Activated CD8-positive, alpha-beta memory T cell treated with anti-CD3 and anti-CD28 coated beads for 36 hours (primary cell): ENCODE measurements around the gene OR8D1. TPM values are rescaled to one million over a fixed set of nuclear protein-coding genes. Genes with fewer than 3 reads are reported as not detected.

ENCODE experiments used
- CTCF ChIA-PET: fragments of 350-600 bp; sonication (Branson Sonifier 250); formaldehyde crosslinking; loops from one replicate; lab custom pipeline; 2021; ENCODE audit warnings: antibody characterized with exemption; lab: Charles Lee
- POLR2A ChIA-PET: fragments of 350-600 bp; sonication (Branson Sonifier 250); formaldehyde crosslinking; loops from one replicate; lab custom pipeline; 2021; ENCODE audit warnings: antibody characterized with exemption; lab: Charles Lee
- total RNA-seq, 2 experiments: library from RNA; stranded (reverse); gene quantifications; one replicate each; pipeline ENCODE4 v1.2.3, GENCODE V29; 2021

Gene OR8D1
- total RNA-seq: not detected

DNA sequence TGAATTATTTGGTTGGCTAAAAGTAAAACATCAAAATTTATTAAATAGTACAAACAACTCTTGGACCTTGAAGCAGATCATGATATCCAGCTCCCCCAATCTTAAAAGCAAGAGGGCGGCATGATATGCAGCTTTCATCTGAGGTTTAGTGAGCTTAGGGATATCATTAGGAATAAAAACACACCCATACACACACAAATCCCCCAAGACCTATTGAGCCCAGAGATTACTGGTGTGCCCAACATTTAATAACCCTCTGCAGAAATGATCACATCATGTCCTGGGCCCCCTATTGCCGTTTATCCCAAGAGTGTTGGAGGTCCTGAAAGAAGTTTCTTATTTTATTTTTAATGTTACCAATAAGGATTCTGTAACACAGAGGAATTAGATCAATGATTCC lies at the start of gene OR8D1:
TSS of gene OR8D1 (minus strand) at position 101 of the 400 bp plus-strand sequence. CDS start 3,183 bp downstream, outside the sequence.
- ChIA-PET POLR2A (no interaction called here), CTCF (no interaction called here)

- ChIA-PET POLR2A (no interaction called here), CTCF (no interaction called here)
Observed at GRCh38 chr11:124359566-124359965, 45.8 kb upstream of the OR8D1 start.

- ChIA-PET CTCF (no interaction called here), POLR2A (no interaction called here)
Observed at GRCh38 chr11:124346311-124346955, 32.7 kb upstream of the OR8D1 start.

DNA sequence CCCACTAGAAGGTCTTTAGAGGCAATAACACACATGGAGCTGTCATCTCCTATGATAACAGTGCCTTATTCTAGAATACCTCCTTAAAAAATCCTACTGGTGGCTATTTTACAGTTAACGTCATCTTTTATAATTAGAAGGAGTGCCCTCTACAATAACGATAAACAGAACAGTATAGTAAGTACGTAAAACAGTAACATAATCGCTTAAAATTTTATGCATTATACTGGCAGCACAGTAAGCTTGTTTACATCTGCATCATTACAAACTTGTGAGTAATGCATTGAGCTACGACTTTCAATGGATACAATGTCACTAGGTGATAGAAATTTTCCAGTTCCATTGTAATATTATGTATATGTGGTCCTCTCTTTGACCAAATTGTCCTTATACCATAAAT lies 30.6 kb upstream of the OR8D1 start:
- POLR2A ChIA-PET: no interaction called here
- CTCF ChIA-PET: interaction anchor here (0.6 kb wide), 1 partner anchor 28 kb away, joined by 5 read pairs; no protein-coding TSS in a partner anchor

DNA sequence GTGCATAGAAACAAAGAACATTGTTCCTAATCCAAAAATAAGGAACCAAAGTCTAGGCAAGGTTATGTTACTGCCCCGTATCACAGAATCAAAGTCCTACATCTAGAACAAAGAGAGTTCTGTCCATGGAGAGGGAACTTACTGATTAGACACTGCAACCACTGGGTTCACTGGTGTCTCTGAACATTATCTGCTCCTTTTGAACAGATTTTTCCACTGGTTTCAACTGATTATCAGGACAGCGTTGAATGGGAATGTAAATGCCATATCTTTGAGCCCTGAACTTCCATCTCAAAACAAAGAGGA lies 26.3 kb upstream of the OR8D1 start:
- POLR2A ChIA-PET: no interaction called here

GRCh38 chr11:124339396-124340141 lies 25.8 kb upstream of the OR8D1 start:
- ChIA-PET CTCF (no interaction called here), POLR2A (no interaction called here)

More for the DNA sequence above, 26.3 kb upstream of the OR8D1 start:
- CTCF ChIA-PET: no interaction called here

DNA sequence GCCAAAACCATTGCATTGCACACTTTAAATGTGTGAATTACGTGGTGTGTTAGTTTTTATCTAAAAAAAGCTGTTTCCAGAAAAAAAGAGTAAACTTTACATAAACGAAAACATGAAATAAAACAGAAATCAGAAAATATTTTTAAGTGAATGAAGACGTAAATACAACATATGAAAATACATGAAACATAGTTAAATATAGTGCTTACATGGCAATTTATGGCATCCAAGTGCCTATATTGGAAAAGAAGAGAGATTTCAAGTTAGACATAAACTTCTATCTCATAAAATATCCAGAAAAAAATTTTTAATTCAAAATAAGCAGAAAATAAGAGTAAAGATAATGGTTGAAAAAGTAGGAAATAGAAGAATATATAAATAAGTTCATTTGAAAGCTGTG lies 18.1 kb upstream of the OR8D1 start:
- CTCF ChIA-PET: no interaction called here
- POLR2A ChIA-PET: no interaction called here

GRCh38 chr11:124329787-124330478 lies 16.2 kb upstream of the OR8D1 start:
- POLR2A ChIA-PET: no interaction called here
- CTCF ChIA-PET: no interaction called here

- ChIA-PET CTCF (no interaction called here), POLR2A (no interaction called here)
Observed at GRCh38 chr11:124327775-124328174, 14.0 kb upstream of the OR8D1 start.

DNA sequence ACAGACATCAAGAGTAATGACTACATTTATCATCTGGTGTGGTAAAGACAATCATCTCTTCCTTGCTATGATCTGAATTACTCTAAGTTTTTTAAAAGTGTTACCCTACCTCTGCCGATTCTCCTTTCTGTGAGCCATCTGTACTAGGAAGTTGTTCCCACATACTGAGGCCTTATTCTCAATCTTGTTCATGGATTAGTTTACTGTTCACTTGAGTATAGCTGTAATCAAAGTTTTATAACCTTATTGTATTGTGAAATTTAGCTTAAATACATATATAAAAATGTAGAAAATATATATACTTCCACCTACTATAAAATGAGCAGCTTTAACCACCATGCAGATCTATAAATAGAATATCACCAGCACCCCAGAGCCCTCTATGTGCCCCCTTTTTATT lies 8.6 kb upstream of the OR8D1 start:
- CTCF ChIA-PET: no interaction called here
- POLR2A ChIA-PET: no interaction called here

- ChIA-PET POLR2A (no interaction called here), CTCF (no interaction called here)
Observed at GRCh38 chr11:124320097-124320496, 6.3 kb upstream of the OR8D1 start, which contains the start of gene OR8D2. TSS of gene OR8D2 (minus strand) at chr11:124320197. CDS start at chr11:124320197, 0 bp downstream.

DNA sequence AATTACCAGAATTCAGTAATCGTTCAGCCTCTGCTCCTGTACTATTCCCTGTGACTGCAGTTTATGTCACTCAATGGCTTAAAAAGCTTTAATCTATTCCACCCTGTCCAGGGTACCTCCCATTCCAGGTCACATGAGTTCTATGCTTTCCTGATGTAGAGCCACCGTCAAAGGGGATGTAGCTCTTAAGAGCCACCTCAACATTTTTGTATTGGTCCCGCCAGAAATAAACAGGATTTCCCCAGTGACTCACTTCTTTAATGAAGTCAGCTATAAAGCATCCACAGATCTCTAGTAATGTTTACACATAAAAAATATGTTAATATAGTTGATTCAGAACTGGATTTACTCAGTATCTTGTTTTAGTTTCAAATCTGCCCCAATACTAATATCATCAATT lies 1.3 kb upstream of the OR8D1 start:
- CTCF ChIA-PET: no interaction called here
- POLR2A ChIA-PET: no interaction called here

DNA sequence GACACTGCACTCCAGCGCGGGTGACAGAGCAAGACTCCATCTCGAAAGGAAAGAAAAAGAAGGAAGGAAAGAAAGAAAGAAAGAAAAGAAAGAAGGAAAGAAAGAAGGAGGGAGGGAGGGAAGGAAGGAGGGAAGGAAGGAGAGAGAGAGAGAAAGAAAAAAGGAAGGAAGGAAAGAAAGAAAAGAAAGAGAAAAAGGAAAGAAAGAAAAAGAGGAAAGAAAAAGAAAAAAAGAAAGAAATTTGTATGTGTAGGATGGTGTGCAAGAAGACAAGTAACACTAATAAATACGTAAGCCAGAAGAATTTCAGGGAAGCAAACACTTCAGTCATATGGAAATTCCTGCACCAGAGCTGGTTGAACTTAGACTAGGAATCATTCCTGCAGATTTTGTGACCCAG lies 618 bp downstream of the OR8D1 start:
- POLR2A ChIA-PET: no interaction called here
- CTCF ChIA-PET: no interaction called here

DNA sequence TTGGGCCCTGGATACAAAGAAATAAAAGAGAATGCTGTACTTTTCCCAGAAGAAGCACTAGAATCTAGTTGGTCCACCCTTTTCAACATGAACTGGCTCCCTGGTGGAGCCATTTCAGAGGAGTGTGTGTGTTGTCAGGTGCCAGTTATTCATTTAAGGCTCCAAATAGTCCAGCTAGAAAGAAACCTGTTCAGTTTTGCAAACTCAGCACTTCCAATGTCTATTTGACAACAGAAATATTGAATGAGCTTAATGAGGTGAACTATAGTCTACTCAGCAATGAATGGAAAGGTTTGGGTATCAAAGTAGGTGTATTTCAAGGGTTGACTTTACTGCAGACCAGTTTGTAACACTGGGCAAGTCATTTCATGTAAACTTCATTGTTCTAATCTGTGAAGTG lies 2.1 kb downstream of the OR8D1 start:
- CTCF ChIA-PET: no interaction called here
- POLR2A ChIA-PET: no interaction called here

DNA sequence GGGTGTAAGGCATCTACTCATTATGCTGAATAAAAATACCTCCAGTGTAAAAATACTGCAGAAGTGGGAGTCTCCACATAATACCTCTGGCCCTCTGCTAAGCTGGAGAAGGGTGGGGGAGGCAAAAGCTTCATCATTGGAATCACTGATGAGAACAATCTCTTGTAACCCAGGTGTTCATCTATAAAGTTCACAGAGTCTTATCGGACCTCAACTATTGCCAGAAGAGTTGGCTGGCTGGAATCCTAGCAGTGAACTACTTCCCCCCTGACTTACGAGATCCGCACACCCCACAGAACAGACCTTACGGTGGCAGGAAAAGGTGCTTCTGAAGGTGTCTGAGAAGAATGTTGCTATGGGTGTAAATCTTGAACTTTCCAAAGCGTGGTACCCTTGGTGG lies 2.5 kb downstream of the OR8D1 start:
- CTCF ChIA-PET: no interaction called here
- POLR2A ChIA-PET: no interaction called here

DNA sequence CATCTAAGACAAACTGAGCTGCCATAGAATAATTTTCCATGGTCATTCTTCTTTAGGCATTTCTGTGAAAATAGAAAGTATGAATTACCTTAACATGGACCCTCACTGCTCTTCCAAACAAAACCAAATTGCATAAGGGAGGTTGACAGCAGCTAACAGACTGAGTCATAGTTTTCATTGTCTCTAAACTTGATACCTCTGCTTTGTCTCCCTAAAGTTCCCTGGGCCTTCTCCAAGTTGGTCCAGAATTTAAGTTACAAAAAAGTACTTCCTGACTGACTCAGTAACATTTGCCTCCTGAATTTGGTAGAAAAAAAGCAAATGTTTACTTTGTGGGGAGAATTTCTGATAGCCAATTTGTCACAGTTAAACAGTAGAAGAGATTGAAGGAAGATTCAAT lies 3.0 kb downstream of the OR8D1 start:
- CTCF ChIA-PET: no interaction called here
- POLR2A ChIA-PET: no interaction called here

DNA sequence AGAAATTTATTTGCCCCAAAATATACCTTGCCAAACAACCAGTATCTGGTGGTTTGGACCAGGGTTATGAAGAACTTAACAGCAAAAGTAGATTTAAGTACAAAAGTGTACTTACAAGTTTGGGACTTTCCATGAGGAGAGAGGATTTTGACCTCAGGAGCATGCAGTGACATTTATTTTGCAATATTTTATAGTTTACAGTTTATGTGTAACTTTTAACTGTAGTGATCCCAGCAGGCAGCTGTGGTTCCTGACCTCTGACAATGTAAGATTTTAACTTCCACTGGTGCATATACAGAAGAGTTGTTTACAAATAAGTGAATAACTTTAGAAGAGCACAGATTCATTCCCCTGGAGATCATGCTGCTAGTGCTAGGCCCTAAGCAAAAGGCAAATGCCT lies 6.7 kb downstream of the OR8D1 start:
- ChIA-PET POLR2A (no interaction called here), CTCF (no interaction called here)

- ChIA-PET POLR2A (no interaction called here), CTCF (no interaction called here)
Observed at GRCh38 chr11:124302347-124303125, 11.2 kb downstream of the OR8D1 start.

DNA sequence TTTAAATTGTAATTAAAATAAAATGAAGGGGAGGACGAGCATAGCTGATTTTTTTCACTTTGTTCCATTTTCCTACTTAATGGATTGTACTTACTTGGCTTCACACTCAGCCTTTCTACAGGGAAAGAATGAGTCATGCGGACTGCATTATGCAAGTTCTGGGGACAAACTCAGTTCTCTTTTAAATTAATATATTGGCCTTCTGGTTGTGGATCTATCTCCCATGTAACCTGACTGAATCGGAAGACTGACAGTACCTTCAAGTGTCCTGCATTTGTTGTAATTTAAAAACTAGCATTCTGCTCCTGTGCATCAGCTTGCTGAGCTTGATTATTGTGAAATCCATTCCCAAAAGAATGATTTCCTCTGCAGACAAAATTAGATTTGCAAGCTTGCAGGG lies 12.2 kb downstream of the OR8D1 start:
- POLR2A ChIA-PET: interaction anchor here (0.6 kb wide), 1 partner anchor 26 kb away, joined by 3 read pairs; no protein-coding TSS in a partner anchor
- CTCF ChIA-PET: no interaction called here

DNA sequence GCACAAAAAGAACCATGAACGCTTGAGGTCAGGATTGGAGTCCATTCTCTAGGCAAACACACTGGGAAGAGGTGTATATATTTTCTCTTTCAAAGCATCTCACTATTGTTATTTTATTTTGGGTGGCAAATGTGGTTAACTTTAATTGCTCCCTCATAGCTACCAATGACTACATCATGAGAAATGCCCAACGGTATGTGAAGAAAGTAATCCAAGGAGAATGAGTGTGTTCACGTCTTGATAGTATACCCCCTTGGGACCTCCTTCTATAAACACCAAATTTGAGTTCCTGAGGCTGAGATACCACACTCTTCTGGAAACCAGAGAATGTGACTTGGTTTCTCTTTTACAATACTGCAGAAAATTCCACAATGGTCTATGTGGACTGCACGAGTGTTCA lies 15.8 kb downstream of the OR8D1 start:
- POLR2A ChIA-PET: no interaction called here
- CTCF ChIA-PET: no interaction called here
